Stimulated activated CD4-positive, alpha-beta T cell treated with anti-CD3 and anti-CD28 coated beads, Interleukin-1b, Interleukin-23, amount 100 ng/mL, for 4 hours (primary cell): ENCODE results near the gene GPR12.
A peak's percentile ranks its signal among the peaks of the same experiment; 100 is the strongest.

ENCODE experiments used
- DNase-seq, 2 donors: peaks; one replicate each; pipeline ENCODE4 v3.0.0-alpha.2; 2020; ENCODE audit warnings: low read depth in 2 of 2

Gene GPR12, protein sequence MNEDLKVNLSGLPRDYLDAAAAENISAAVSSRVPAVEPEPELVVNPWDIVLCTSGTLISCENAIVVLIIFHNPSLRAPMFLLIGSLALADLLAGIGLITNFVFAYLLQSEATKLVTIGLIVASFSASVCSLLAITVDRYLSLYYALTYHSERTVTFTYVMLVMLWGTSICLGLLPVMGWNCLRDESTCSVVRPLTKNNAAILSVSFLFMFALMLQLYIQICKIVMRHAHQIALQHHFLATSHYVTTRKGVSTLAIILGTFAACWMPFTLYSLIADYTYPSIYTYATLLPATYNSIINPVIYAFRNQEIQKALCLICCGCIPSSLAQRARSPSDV

DNA sequence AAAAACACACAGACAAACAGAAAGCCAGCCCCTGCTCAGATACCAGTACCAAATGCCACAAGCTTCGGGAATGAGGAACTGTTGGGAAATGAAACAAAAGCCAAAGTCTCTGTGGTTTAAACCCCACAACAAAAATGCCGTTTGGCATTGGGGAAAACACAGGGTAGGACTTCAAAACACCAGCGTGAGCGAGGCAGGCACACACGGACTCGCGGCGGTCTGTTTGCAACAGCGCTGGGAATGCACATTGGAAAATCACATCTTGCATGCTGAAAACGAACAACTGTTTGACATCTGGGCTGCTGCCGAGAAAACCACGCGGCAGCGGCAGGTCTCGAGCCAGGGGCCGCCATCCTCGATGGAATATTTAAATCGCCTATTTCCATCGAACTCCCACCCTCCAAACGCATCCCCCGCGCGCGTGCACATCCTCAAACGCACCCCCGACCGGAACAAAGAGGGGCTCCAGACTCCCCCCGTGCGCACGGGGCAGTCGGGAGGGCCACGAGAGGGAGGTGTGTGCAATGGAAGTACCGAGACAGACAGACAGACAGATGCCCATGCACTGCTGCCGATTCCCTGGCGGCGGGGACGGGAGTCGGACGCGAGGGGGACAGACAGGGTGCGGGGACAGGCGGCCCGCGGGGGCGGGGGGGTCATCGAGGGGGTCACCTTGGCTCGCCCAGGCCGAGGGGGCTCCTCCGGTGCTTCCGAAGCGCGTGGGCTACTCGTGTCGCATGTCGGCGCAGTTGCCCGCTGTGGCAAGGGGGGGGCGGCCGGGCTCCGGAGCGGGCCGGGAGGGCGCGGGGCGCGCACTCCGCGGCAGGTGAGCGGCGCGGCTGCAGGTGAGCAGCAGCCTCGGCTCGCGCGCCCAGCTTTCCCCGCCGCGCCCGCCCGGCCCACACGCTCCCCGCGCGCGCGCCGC lies at the start of gene GPR12:
Gene GPR12 (minus strand): TSS at position 880 of the 925 bp plus-strand sequence. CDS start 959 bp downstream, outside the sequence.
- DNase-seq: no peak

DNA sequence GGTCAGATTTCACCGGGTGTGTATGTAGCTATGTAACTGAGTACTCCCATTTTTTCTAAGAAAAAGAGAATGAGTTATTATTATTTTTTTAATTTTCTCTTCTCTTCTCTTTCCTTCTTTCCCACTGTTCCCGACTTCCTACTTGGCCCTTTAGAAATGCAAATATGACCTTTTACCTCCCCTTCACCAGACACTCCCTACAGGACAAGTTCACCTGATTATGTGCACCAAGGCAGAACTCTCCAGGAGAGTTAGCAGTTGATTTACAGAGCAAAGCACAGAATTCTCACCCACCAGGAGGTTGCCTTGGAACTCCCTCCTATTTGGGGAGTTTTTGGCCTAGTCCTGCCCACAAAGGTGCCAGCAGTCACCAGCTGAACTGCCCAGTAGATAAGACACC lies 49.5 kb upstream of the GPR12 start:
- DNase-seq: no peak

DNA sequence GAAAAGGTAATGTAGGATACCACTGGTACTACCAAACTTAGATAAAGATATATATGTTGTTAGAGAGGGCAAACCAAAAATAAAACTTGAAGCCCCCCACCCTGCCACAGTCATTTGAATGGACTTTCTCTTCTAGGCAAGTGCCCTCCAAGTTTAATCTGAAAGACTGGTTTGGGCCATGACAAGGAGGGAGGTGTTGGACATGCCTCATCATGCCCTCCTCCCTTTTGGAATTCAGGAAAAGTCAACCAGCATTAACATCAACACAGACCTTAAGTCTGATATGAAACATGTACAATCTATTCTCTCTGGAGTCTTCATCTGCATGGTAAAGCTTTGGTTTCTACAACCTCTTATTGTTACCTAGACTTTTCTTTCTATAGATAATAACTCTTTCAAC lies 46.3 kb upstream of the GPR12 start:
- no peak for DNase-seq

DNA sequence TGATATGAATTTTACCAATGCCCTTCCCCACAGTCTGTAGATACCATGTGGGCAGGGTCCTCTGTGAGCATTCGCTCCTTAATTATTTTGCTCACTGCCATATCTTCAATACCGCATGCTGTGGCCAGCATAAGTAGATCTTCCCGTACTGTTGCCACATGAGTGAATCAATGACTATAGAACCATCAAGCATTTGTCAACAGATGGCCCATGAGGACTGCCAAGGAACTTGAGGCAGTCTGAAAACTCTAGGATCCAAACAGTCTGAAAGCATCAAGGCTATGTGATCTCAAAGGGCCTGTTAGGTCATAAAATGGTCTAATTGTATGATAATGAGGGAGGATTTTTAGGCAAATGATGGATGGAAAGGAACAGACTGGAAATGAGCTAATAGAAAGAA lies 27.4 kb upstream of the GPR12 start:
- no peak for DNase-seq

DNA sequence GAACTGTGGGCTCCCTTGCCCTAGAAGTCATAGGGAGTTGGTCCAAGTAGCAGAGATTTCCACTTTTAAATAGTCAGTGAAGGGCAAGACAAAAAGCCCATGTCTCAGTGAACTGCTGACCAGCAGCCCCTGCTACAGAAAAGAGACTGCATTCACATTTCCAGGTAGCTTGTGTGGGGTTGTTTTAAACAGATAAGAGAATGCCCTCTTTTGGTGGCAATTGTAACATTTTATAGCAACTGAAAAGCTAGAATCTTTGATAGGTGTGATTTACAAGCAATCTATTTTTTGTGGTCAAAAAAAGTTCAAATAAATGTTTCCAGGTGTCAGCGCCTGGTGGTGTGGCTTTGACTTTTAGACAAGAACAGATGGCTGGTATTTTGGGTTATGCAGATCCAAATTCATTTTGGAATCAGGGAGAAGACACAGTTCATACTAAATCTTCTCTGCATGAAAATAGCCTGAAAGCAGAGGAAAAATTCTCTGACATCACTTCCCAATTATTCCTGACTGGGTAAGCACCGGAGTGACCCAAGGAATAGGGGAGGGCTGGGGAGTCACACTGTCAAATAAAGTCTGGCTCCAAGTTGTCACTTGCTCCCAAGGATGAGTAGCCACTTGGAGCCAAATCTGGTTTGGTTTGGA lies 26.2 kb upstream of the GPR12 start:
- no peak for DNase-seq

DNA sequence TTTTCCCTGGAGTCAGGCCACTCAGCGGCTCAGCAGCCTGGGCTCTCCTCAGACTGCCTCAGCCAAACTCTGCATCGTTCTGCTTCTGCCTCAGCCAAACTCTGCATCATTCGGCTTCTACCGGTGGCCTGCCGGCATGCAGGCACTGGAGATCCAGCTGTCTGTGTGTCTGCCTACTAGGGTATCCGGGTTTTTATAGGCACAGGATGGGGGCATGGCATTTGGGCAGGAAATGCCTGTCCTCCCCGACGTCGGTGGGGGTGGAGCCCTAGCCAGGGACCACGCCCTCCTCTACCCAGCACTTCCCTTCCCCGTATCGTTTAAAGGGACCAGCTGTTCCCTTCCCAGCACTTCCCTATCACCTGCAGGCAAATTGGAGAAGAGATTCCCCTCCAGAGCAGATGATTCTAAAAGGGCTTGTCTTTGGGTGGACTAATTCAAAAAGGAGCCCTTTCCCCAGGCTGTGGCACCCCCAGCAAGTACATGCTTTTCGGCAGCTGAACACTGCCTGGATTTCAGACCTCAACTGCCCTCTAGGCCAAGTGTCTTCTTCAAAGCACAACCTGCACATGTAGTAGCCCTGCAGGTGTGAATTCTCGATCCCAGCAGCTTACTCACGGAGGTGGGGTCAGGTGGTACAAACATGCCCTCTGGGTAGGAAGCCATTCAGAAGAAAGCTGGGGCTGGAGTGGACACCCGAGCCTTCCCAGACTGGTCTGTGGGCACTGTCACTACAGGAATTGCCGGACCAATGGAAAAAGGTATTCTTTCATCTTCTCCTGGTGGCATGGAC lies 25.4 kb upstream of the GPR12 start:
- DNase-seq: peak; percentile 16 to 17

DNA sequence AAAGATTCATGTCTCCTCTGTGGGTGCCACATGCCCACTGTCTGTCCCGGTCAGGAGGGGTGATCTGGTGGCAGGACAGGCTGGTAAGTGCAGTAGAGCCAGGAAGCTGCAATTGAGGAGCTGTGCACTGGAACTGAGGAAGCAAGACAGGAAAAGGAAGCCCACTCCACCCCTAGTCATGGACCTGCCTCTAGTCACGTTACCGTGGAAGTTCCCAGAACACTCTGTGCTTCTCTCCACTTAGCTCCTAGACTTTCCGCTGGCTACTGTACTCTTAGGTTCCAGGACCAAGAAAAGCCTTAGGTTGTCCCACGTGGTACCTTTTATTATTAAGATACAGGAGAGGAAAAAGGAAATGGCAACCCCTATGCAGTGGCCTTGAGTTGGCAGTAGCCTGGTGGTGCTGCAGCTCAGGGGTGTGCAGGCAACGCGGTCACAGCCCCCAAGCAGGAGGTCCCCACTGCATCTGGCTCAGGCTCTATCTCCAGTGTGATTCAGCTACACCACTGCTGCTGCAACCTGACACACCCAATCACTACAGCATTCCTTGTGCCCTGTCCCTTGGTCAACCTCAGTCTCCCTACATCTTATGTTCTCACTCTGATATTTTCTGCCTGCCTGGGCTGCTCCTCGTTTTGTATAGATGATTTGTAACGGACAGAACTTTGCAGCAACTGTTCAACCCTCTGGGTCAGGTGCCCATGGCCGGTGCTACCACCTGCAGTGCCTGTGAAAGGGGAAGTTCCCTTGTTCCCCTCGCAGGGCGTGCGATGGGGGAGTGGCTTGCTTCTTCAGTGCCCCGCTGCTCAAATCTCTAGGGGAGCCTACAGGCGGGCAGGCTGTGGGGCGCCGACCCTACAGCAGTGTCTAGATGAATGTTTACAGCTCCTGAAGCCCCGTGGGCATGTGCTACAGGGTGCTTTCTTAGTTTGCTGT lies 24.4 kb upstream of the GPR12 start:
- no peak for DNase-seq

DNA sequence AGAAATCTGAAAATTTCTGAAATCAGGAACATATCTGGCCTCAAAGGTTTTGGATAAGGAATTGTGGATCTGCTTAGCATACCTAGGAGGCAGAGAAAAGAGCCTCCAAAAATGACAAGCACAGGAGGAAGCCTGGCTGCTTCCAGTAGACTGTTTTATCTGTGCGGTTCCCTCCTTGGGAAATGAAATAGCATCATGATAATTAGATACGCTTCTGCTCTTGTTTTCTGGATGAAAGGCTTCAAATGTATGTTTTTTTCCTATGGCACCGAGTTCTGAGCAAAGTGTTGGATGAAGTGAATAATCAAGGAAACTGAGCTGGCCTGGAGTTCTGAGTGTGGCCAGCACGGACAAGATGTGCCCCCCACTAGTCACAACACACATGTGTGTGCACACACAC lies 19.8 kb upstream of the GPR12 start:
- DNase-seq: no peak

DNA sequence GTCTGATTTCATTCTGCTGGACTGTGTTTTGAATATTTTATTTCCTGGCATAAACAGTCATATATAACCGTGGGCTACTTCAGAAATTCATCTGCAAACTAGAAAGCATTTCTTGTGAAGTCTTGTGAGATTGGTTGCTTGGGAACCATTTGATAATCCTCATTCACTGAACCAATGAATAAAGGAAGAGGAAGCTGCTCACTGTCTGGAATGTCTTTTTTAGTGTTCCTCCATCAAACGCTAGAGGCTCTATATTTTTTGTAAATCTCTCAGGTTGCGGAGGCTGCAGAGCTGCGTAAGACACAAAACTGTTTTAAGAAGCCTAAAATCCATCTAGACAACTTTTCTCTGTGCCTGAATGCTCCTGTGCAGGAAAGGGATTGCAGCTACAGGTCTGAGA lies 18.7 kb upstream of the GPR12 start:
- DNase-seq: no peak

DNA sequence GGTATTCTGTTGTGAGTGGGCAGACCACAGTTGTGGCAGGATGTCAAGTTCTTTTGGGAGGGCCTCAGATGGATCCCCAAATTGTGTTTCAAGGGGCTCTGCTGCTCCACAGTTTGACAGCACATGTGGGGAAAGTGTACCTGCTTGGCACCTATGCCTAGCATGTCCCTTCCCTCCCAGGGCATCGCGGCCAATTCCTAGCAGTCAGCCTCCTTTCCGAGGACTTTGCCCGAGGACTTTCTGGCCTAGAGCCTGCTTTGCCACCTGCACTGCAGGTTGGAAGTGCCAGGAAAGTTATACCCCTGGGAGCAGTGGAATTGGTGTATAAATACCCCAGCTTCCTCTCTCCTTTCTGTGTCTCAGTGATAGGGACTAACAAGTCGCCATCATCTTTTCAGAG lies 11.9 kb upstream of the GPR12 start:
- no peak for DNase-seq

DNA sequence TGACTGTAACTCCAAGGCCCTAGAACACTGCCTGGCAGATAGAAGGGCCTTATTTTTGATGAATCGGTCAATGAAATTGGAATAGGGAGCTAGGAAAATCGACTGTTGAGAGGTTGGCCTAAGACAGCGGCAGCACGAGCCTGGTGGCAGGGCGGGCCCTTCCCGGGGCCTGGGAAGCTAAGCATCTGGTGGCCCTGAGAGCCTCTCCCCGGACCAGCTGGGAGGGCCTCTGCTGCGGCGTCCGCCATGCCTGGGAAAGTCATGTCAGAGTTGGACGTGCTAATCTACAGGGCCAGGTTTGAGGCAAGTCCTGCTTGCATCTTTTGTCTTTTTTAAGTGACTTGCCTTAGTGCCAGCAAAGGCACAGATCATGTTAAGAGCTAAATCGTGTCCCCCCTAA lies 11.2 kb upstream of the GPR12 start:
- no peak for DNase-seq

DNA sequence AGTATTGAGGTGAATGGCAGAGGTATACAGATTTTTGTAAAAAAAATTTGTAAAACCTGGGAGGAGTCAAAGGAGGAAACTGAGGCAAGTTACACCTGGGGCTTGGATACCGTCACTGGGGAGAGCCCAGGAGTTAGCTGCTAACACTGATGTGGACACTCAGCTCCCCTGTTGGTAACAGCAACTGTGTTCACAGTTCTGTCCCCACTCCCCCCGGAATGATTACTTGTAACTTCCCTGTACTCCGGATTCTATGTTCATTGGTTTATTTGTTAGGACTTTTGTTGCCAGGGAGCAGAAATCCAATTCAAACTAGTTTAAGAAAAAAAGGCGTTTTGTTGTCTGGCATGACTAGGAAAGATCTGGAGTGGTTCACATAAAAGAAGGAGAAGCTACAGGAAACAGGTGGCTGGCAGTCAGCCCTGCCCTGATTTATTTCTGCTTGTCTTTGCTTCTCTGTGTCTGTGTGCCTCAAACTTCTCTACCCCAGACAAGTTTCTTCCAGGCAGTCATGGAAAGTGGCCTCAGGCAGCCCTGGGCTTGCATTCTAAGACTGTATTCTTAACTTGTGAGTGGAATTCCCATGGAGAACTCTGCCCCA lies 2.3 kb upstream of the GPR12 start:
- no peak for DNase-seq

DNA sequence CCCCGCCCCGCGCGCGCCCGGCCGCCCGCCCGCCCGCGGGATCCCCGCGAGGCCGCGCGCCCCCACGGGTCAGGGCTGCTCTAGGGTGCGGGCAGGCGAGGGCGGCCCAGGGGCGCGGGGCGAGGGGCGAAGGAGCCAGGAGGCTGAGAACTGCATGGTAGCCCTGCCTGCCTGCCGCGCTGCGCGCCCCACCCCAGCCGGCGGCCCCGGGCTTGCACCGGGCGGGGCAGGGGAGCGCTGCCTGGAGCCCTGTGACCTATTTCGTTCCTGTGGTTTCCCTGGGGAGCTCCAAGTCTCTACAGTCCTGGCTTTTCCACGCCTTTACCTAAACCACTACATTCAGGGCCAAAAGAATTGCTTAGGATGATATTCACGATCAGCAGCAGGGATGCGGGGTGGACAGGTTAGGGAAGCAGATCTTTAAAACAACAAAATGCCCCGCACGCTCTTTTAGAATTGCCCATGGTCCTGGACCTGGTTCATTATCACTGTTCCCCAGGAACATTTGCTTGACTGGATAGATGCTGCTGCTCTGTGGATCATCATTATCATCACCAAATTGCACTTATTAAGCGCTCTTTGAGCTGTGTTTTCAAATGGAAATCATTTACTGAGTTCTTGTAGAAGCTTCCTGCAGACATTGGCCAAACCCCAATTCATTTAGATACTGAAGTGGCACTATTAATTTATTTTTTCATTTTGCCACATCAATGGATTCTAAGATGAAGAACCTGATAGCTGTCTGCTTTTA lies 421 bp upstream of the GPR12 start:
- DNase-seq: no peak

DNA sequence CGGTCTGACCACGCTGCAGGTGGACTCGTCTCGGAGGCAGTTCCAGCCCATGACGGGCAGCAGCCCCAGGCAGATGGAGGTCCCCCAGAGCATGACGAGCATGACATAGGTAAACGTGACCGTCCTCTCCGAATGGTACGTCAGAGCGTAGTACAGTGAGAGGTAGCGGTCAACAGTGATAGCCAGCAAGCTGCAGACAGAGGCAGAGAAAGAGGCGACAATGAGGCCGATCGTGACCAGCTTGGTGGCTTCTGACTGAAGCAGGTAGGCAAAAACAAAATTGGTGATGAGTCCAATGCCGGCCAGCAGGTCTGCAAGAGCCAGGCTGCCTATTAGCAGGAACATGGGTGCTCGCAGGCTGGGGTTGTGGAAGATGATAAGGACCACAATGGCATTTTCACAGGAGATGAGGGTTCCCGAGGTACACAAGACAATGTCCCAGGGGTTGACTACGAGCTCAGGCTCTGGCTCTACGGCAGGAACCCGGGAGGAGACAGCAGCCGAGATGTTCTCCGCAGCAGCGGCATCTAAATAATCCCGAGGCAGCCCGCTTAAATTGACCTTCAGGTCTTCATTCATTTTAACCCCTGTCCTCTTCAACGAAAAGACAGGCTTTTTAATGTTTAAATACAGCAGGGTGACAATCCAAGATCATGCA lies 1.2 kb downstream of the GPR12 start:
- DNase-seq: no peak

DNA sequence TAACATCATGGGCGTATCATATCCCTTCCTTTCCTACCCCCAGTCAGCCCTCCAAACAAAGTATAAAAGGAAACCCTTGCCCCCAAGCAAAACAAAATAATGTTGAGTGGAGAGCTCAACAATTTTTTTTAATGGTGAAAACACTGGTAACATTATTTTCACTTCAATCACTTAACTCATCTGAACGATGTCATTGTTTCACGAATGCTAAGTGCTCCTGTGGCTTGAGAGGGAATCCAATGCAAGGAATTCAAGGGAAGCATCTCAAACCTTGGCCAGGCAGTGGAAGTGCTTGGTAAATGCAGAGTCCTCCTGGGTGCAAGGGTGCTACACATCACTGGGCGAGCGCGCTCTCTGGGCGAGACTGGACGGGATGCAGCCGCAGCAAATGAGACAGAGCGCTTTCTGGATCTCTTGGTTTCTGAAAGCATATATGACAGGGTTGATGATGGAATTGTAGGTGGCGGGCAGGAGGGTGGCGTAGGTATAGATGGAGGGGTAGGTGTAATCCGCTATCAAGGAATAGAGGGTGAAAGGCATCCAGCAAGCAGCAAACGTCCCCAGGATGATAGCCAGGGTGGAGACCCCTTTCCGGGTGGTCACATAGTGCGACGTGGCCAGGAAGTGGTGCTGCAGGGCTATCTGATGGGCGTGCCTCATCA lies 2.0 kb downstream of the GPR12 start:
- no peak for DNase-seq

DNA sequence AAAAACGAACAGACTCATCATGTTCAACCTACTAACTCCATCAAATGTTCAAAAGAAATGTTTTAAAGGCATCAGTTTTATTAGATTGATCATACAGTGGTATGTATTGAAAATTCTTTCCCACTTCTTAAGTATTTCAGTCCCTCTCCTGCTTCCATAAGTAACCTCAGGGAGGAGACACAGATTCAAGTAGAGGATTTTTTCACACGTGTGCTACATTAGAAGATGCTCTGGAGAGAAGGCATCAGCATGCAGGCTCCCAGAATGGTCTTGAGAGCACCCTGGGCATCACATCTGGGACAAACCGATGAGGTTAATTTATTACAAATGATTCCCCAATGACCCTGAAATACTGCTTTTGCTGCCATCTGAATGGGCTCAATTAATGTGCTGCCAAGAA lies 3.6 kb downstream of the GPR12 start:
- DNase-seq: no peak

DNA sequence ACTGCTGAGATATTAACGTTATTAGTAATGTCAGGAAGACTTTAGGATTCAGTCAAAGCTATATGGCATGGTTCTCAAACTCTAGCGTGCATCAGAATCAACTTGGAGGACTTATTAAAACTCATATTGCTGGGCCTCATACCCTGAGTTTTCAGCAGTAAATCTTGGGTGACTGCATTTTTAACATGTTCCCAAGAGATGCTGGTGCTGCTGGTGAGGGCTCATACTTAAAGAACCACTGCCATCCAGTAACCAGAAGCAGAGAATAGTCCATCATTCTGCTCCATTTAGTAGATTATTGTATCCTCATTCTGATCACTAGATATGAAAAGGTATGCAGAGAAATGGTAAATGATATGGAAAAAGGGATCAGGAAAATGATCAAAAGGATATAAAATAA lies 7.9 kb downstream of the GPR12 start:
- DNase-seq: no peak

DNA sequence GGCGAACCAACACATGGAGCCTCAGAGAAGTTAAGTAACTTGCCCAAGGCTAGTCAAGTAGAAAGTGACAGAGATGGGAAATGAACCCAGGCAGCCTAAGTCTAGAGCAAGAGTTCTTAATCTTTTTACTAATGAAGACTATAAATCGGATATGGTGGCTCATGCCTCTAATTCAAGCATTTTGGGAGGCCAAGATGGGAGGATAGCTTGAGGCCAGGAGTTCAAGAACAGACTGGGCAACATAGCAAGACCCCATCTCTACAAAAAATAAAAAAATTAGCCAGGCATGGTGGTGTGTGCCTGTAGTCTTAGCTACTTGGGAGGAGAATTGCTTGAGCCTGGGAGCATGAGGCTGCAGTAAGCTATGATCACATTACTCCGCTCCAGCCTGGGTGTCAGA lies 10.7 kb downstream of the GPR12 start:
- no peak for DNase-seq
